Measurements from ENCODE around the gene HOXA1.
"Not testable (repeated sequence)": the region's sequence is repeated elsewhere in the genome, so short reads cannot be mapped to it uniquely, and the experiment has no call there.

HOXA1 gene

GRCh38 chr7:27046854-27047549 lies 48.8 kb downstream of the HOXA1 start (continued):
- TF ChIP-seq ATF2 (tag by site-specific recombination; IDR thresholded peaks at IDR 0.05; ENCODE audit: low read depth) (no peak), ZNF560 (tag by site-specific recombination; IDR thresholded peaks at IDR 0.05; ENCODE audit: borderline replicate concordance) (no peak), ZNF513 (tag by site-specific recombination; IDR thresholded peaks at IDR 0.05) (no peak), ZNF658 (tag by site-specific recombination; IDR thresholded peaks at IDR 0.05) (no peak), ZNF654 (tag by site-specific recombination; IDR thresholded peaks at IDR 0.05; ENCODE audit: low read depth) (no peak), EGR2 (tag by site-specific recombination; IDR thresholded peaks at IDR 0.05; ENCODE audit: low read depth) (no peak), PATZ1 (tag by site-specific recombination; IDR thresholded peaks at IDR 0.05) (no peak), ZNF585B (tag by site-specific recombination; IDR thresholded peaks at IDR 0.05) (no peak), RBAK (tag by site-specific recombination; IDR thresholded peaks at IDR 0.05) (no peak)

GRCh38 chr7:27045972-27046371 lies 49.8 kb downstream of the HOXA1 start:
- CTCF ChIA-PET, result interaction anchor here (0.6 kb wide), 1 partner anchor 97 kb away, joined by 3 read pairs; the partner anchor contains the start of gene HOXA5
- H3K27ac ChIP-seq (ENCODE audit: extremely low read depth, low read depth, low read length); H3K36me3 ChIP-seq (ENCODE audit: control insufficient read depth in 2 of 2, insufficient read depth in 1 of 2, low read length in 2 of 2); H3K9me3 ChIP-seq (ENCODE audit: control insufficient read depth, insufficient read depth, low read depth, low read length); H3K4me3 ChIP-seq (ENCODE audit: low read depth, low read length); H3K4me1 ChIP-seq (ENCODE audit: control insufficient read depth, insufficient read depth, low read length); POLR2A ChIA-PET: not testable (repeated sequence)
- TF ChIP-seq ZNF426 (tag by site-specific recombination; IDR thresholded peaks at IDR 0.05) (peak; percentile 68), ZNF558 (tag by site-specific recombination; IDR thresholded peaks at IDR 0.05) (0 out of 2 replicates have a peak, but pooled peaks have one; percentile 33), ZNF654 (tag by site-specific recombination; IDR thresholded peaks at IDR 0.05; ENCODE audit: low read depth) (peak; percentile 31), AEBP2 (tag by site-specific recombination; IDR thresholded peaks at IDR 0.05; ENCODE audit: borderline replicate concordance) (0 out of 2 replicates have a peak, but pooled peaks have one; percentile 40), REST (tag by site-specific recombination; IDR thresholded peaks at IDR 0.05) (peak; percentile 59), ZNF394 (tag by site-specific recombination; IDR thresholded peaks at IDR 0.05; ENCODE audit: borderline replicate concordance) (peak; percentile 84), ZNF664 (tag by site-specific recombination; IDR thresholded peaks at IDR 0.05) (peak; percentile 72), ZNF140 (tag by site-specific recombination; IDR thresholded peaks at IDR 0.05) (peak; percentile 19; the same call in 1 of the 2 replicates), ZNF341 (tag by site-specific recombination; IDR thresholded peaks at IDR 0.05; ENCODE audit: low read depth) (0 out of 2 replicates have a peak, but pooled peaks have one; percentile 13), ZNF555 (tag by site-specific recombination; conservative IDR thresholded peaks at IDR 0.05) (peak; percentile 69), ZNF433 (tag by site-specific recombination; IDR thresholded peaks at IDR 0.05; ENCODE audit: low read depth) (0 out of 2 replicates have a peak, but pooled peaks have one; percentile 44), ZXDB (tag by site-specific recombination; IDR thresholded peaks at IDR 0.05) (peak; percentile 73)

All from HEK293 (cell line).